ENCODE data around the gene GTF2A1L.
"Not testable (repeated sequence)": the region's sequence is repeated elsewhere in the genome, so short reads cannot be mapped to it uniquely, and the experiment has no call there.

The GTF2A1L gene

GRCh38 chr2:48617618-48618017 is at the start of gene GTF2A1L:
GTF2A1L (plus strand) TSS chr2:48617856; CDS start chr2:48617875, 19 bp downstream.
- no peak for DNase-seq (ENCODE audit: low read depth, low spot score)

GRCh38 chr2:48568547-48568946 is 49.1 kb upstream of the GTF2A1L start:
- DNase-seq (ENCODE audit: low read depth, low spot score): no peak

- no peak for DNase-seq (ENCODE audit: low read depth, low spot score)
Measured at GRCh38 chr2:48569433-48569832, 48.2 kb upstream of the GTF2A1L start.

- DNase-seq (ENCODE audit: low read depth, low spot score): peak; percentile 95
Measured at GRCh38 chr2:48572816-48573215, 44.8 kb upstream of the GTF2A1L start.

GRCh38 chr2:48574353-48575287 is 43.0 kb upstream of the GTF2A1L start:
- no peak for DNase-seq (ENCODE audit: low read depth, low spot score)

- DNase-seq (ENCODE audit: low read depth, low spot score): no peak
Measured at GRCh38 chr2:48578313-48578712, 39.3 kb upstream of the GTF2A1L start.

- no peak for DNase-seq (ENCODE audit: low read depth, low spot score)
Measured at GRCh38 chr2:48583961-48584360, 33.7 kb upstream of the GTF2A1L start.

GRCh38 chr2:48584551-48584950 is 33.1 kb upstream of the GTF2A1L start:
- peak; percentile 83 for DNase-seq (ENCODE audit: low read depth, low spot score)

GRCh38 chr2:48586433-48586832 is 31.2 kb upstream of the GTF2A1L start:
- peak; percentile 40 for DNase-seq (ENCODE audit: low read depth, low spot score)

GRCh38 chr2:48587560-48587959 is 30.1 kb upstream of the GTF2A1L start:
- peak; percentile 56 for DNase-seq (ENCODE audit: low read depth, low spot score)

GRCh38 chr2:48587961-48588360 is 29.7 kb upstream of the GTF2A1L start:
- no peak for DNase-seq (ENCODE audit: low read depth, low spot score)

GRCh38 chr2:48588745-48589144 is 28.9 kb upstream of the GTF2A1L start:
- DNase-seq (ENCODE audit: low read depth, low spot score): peak; percentile 76

- DNase-seq (ENCODE audit: low read depth, low spot score): peak; percentile 21
Measured at GRCh38 chr2:48589170-48589767, 28.4 kb upstream of the GTF2A1L start.

GRCh38 chr2:48590017-48590416 is 27.6 kb upstream of the GTF2A1L start:
- no peak for DNase-seq (ENCODE audit: low read depth, low spot score)

- no peak for DNase-seq (ENCODE audit: low read depth, low spot score)
Measured at GRCh38 chr2:48592067-48592466, 25.6 kb upstream of the GTF2A1L start.

- not testable (repeated sequence) for DNase-seq (ENCODE audit: low read depth, low spot score)
Measured at GRCh38 chr2:48596751-48597150, 20.9 kb upstream of the GTF2A1L start.

- DNase-seq (ENCODE audit: low read depth, low spot score): no peak
Measured at GRCh38 chr2:48597492-48597891, 20.2 kb upstream of the GTF2A1L start.

GRCh38 chr2:48600204-48600813 is 17.3 kb upstream of the GTF2A1L start:
- DNase-seq (ENCODE audit: low read depth, low spot score): peak; percentile 32

GRCh38 chr2:48600917-48601316 is 16.7 kb upstream of the GTF2A1L start:
- no peak for DNase-seq (ENCODE audit: low read depth, low spot score)

GRCh38 chr2:48601349-48601748 is 16.3 kb upstream of the GTF2A1L start:
- peak; percentile 37 for DNase-seq (ENCODE audit: low read depth, low spot score)

GRCh38 chr2:48605482-48606175 is 12.0 kb upstream of the GTF2A1L start:
- DNase-seq (ENCODE audit: low read depth, low spot score): no peak
